ENCODE data around the gene ZBTB9. TPM values are rescaled to one million over a fixed set of nuclear protein-coding genes. Genes with fewer than 3 reads are reported as not detected.

ZBTB9 gene
- total RNA-seq, 4 donors from 2014 or later: 4.1 to 5.9 (median 4.6) TPM

GRCh38 chr6:33424855-33425667 lies 29.3 kb upstream of the ZBTB9 start:
- intact Hi-C loops (cut with DNase I): loop anchor here (10.0 kb wide), 1 partner anchor 220 kb away; the partner anchor contains the start of genes HSD17B8, RING1, RXRB and SLC39A7
- no peaks in the 10 kb centered on the region for H3K27me3 ChIP-seq
- H3K27ac ChIP-seq: peak overlapping the region; percentile 95 to 98 (median 95)
- no peaks in the 10 kb centered on the region for H3K36me3 ChIP-seq
- TF ChIP-seq POLR2A (IDR thresholded peaks at IDR 0.05) (no peak), CTCF (IDR thresholded peaks at IDR 0.05) (no peak)
- WGBS, 2 donors: 17 to 19% methylated on average over 12 of the region's 12 CpGs
- H3K4me3 ChIP-seq (replicated peaks in 1 of 3): peak overlapping the region; percentile 24 to 59 (median 53)
- DNase-seq: peak; percentile 12 to 29
- H3K9me3 ChIP-seq: no peaks in the 10 kb centered on the region
- peaks cover 26 to 29% of the 10 kb centered on the region in 2 donors for H3K4me1 ChIP-seq

DNA sequence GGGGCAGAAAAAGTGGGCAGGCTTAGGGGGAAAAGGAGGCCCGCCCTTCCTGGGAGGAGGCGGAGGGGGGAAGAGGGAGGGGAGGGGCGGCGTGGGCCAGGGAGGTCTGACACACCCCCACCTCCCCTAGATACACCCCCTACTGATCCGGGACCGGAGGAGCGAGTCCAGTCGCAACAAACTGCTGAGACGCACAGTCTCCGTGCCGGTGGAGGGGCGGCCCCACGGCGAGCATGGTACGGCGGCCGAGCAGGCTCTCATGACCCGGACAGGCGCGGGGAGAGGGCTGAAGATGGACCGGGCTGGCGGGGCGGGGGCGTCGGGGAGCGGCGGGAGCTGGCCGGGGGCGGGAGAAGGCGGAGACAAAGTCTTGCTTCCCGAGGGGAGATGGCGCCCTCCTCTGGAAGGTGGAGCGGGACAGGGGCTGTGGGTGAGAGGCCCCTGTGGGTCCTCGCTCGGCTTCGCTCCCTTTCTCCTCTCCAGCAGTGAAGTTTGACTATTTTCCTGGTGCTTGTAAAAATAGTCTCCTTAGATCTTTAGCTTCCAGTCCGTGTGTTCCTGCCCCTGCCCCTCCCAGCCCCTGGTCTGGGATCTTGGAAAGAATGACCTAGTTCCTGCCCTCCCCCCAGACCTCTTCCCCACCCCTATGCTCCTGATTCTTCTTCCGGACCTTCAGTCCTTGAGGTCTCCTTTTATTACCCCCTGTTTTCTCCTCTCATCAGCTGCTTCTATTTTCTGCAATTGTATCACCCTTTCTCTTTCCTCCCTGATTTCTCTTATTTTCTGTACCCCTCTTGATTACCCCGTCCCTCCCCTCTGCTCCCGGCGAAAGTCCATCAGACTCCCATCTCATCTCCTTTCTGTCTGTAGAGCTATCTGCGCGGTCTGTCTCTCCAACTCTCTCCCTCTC lies 28.5 kb upstream of the ZBTB9 start:
- H3K27me3 ChIP-seq: no peaks in the 10 kb centered on the region
- TF ChIP-seq CTCF (IDR thresholded peaks at IDR 0.05) (peak in 5 of 6 experiments; percentile 13 to 67 (median 37)), POLR2A (IDR thresholded peaks at IDR 0.05) (peak in 1 of 2 donors; percentile 65)
- peaks cover 26 to 29% of the 10 kb centered on the region in 2 donors for H3K4me1 ChIP-seq
- H3K4me3 ChIP-seq (replicated peaks in 1 of 3): peak overlapping the region in 2 of 3 donors; percentile 53 to 59
- no peaks in the 10 kb centered on the region for H3K9me3 ChIP-seq
- intact Hi-C loops (cut with DNase I): loop anchor here (10.0 kb wide), 1 partner anchor 221 kb away; the partner anchor contains the start of genes HSD17B8, RING1, RXRB and SLC39A7
- H3K27ac ChIP-seq: peak overlapping the region; percentile 95 to 98 (median 95)
- no peaks in the 10 kb centered on the region for H3K36me3 ChIP-seq
- peak; percentile 84 to 86 for DNase-seq
- WGBS, 2 donors: 2% methylated on average over 27 to 35 of the region's 43 CpGs

DNA sequence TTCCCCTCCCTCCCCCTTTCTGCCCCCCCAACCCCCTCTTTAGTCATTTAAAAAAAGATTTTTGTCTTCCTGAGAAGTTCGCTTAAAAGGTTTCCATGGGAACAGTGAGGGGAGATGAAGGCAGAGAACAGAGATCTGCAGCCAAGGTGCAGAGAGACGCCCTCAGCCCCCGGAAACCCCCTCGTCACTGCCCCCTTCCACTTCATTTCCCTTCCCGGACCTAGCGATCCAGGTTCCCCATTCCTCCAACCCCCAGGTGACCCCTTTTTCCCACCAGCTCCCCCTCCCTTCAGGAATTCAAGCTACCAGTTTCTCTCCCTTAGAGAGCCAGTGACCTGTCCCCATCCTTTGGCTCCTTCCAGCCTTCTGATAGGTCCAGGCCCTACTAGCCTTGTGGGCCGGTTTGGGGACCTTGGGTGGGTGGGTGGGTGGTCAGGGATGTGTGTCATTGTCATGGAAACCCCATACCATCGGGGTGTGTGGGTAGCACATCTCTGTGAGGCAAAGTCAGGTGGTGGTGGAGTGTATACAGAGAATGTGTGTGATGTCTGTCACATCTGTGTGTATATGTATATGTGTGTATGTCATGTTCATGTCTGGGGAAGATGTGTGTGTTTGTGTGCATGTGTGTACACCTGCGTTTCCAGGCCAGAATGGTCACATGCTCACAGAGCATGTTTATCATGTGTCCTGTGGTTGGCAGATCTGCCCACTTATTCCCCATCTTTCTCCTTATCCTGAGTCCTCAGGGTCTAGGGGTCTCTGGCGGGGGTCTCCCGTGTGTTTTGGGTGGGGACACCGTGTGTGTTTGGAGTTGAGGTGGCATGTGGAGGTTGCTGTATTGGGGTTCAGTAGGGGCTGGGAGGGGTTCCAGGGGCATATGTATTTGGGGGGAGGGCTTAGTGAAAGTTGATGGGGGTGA lies 27.5 kb upstream of the ZBTB9 start:
- peak overlapping the region; percentile 95 to 98 (median 95) for H3K27ac ChIP-seq
- WGBS, 2 donors: 11 to 14% methylated on average over 11 to 12 of the region's 12 CpGs
- peaks cover 26 to 34% of the 10 kb centered on the region in 2 donors for H3K4me1 ChIP-seq
- no peaks in the 10 kb centered on the region for H3K36me3 ChIP-seq
- H3K9me3 ChIP-seq: no peaks in the 10 kb centered on the region
- DNase-seq: no peak
- intact Hi-C loops (cut with DNase I): loop anchor here (10.0 kb wide), 1 partner anchor 222 kb away; the partner anchor contains the start of genes HSD17B8, RING1, RXRB and SLC39A7
- TF ChIP-seq CTCF (IDR thresholded peaks at IDR 0.05) (no peak), POLR2A (IDR thresholded peaks at IDR 0.05) (no peak)
- H3K27me3 ChIP-seq: no peaks in the 10 kb centered on the region
- H3K4me3 ChIP-seq (replicated peaks in 1 of 3): peak overlapping the region in 1 of 3 donors; percentile 53

GRCh38 chr6:33427585-33428223 lies 26.7 kb upstream of the ZBTB9 start:
- TF ChIP-seq POLR2A (IDR thresholded peaks at IDR 0.05): peak in 1 of 2 donors; percentile 22
- TF ChIP-seq CTCF (IDR thresholded peaks at IDR 0.05): no peak
- peaks cover 26 to 34% of the 10 kb centered on the region in 2 donors for H3K4me1 ChIP-seq
- no peaks in the 10 kb centered on the region for H3K27me3 ChIP-seq
- intact Hi-C loops (cut with DNase I): loop anchor here (10.0 kb wide), 1 partner anchor 223 kb away; the partner anchor contains the start of genes HSD17B8, RING1, RXRB and SLC39A7
- peak; percentile 57 to 63 for DNase-seq
- H3K9me3 ChIP-seq: no peaks in the 10 kb centered on the region
- H3K27ac ChIP-seq: peak overlapping the region in 2 of 3 donors; percentile 95
- no peaks in the 10 kb centered on the region for H3K36me3 ChIP-seq
- 0% methylated on average over 7 of the region's 79 CpGs for WGBS, 2 donors
- H3K4me3 ChIP-seq (replicated peaks in 1 of 3): peak overlapping the region in 2 of 3 donors; percentile 20 to 43

All from thyroid gland (tissue), 4 donors.